HG03159 (cell line): ENCODE measurements around the gene FGGY.
A peak's percentile ranks its signal among the peaks of the same experiment; 100 is the strongest.

ENCODE experiments used
- ATAC-seq: cut with Tn5 transposase; IDR thresholded peaks from one replicate; pipeline ENCODE4 v1.9.1; 2021; ENCODE audit warnings: mild to moderate bottlenecking, moderate library complexity; ENCODE audit not compliant: unreplicated experiment

The FGGY gene

GRCh38 chr1:59314776-59315528 is 18.1 kb downstream of the FGGY start:
- ATAC-seq: no peak

GRCh38 chr1:59315529-59316463 is 18.9 kb downstream of the FGGY start:
- no peak for ATAC-seq

DNA sequence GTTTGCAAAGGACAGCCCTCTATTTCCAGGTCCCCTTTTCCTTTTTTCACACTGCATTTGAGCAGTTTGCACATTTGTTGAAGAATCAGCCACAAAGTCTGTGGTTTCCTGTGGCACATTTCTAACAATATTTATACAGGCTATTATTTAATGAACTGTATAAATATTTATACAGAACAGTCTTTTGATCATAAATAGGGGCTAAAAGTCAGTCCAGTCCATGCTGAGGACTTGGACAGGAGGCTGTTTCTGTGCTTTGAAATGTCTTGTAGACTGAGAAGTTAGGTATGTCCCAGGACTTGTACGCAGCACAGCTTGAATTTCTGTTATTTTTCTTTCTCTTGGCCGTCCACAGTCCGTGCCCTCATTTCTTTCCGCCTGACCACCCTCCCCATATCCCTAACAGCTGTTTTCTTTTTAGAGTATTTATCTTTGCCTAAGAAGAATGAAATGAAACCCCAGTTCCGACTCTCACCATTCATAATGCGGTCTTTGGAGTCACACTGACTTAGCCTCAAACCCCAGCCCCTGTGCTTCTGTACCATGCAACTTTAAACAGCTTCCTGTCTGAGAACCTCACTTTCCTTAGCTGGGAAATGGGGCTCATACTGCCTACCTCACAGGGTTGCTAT is 19.7 kb downstream of the FGGY start:
- ATAC-seq: peak; percentile 48

- no peak for ATAC-seq
Measured at GRCh38 chr1:59317343-59317742, 20.4 kb downstream of the FGGY start.

DNA sequence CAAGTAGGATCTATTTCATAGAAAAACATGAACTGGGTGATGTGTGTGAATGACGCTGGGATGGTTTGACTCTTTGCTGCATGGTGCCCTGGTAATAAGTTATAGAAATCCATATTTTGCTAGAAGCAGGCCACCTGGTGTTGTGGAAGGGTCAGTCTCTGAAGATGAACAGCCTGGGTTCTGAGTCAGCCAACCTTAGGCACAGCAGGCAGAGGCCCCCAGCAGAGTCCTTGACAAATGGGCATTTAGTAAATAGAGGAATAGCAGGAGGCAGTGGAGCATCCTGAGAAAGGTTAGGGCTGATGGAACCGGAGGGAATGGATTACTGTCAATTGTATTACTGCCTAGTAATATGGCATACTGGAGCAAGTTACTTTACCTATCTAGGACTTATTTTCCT is 20.9 kb downstream of the FGGY start:
- no peak for ATAC-seq

GRCh38 chr1:59318271-59318860 is 21.5 kb downstream of the FGGY start:
- ATAC-seq: no peak

GRCh38 chr1:59322394-59322793 is 25.5 kb downstream of the FGGY start:
- ATAC-seq: no peak

DNA sequence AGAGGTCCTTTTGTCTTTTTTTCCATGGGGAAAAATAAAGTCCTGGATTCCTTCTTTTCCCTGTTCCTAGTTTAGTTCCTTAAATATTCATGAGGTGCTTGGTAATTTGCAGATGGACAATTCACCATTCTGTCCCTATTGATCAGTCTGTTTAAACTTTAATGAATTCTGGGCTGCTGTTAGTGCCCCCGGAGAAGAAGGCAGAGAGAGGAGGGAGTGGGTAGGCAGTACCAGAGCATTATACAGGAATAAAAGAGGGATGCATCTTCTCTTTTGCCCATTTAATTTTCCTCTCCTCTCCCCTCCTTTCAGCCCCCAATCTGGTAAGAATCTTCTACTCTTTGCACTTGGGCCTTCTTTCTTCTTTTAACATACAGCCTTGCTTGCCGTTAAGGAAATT is 25.9 kb downstream of the FGGY start:
- ATAC-seq: no peak

GRCh38 chr1:59323879-59324278 is 27.0 kb downstream of the FGGY start:
- no peak for ATAC-seq

DNA sequence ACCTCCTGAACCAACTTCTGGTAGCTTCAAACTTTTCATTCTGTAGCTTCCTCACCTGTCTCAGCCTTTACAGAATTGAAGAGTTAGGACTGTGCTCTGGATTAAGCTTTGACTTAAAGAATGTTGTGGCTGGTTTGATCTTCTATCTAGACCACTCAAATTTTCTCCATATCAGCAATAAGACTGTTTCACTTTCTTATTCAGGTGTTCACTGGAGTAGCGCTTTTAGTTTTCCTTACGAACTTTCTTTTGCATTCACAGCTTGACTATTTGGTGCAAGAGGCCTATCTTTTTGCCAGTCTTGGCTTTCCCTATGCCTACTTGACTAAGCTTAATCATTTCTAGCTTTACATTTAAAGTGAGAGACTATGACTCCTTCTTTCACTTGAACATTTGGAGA is 31.5 kb downstream of the FGGY start:
- no peak for ATAC-seq

GRCh38 chr1:59329412-59330053 is 32.6 kb downstream of the FGGY start:
- no peak for ATAC-seq

GRCh38 chr1:59331686-59332620 is 35.1 kb downstream of the FGGY start:
- no peak for ATAC-seq

- no peak for ATAC-seq
Measured at GRCh38 chr1:59332983-59333382, 36.1 kb downstream of the FGGY start.

- ATAC-seq: no peak
Measured at GRCh38 chr1:59333626-59334277, 36.9 kb downstream of the FGGY start.

DNA sequence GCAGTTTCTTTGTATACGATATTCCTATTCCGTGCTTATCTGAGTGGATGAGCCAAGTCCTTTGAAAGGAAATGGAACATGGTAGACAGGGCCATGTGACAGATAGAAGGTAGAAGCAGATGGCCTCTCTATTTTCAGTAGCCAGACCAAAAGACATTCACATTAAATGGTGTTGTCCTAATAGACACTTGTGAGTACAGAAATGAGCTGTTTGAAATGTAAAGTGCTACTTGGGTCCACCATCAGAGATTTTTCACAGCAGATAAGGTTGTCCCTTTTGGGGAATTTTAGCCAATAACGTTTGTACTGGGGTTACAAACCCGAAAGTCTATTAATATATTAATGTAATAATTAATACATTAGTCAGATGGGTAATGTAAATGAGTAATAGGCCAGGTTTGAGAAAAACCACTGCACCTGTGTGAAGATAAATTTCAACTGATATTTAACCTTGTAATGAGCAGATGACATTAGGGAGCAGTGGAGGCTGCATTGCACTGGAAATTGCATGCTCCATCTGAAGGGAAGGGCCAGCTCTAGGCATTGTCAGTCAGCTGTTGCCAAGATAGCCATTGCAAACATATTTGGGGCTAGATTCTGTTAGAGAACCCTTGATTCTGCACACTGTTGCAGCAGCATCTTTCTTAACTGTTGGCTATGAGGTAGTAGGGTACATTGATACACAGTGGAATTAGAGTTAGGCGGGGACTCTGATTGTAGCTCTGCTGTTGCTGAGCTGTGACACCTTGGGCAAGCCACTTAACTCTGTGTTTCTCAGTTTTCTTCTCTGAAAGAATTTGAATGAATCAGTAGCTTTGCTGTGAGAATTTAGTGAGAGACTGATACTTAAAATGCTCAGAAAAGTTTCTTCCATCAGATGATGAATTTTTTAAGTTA is 43.8 kb downstream of the FGGY start:
- ATAC-seq: peak; percentile 73

DNA sequence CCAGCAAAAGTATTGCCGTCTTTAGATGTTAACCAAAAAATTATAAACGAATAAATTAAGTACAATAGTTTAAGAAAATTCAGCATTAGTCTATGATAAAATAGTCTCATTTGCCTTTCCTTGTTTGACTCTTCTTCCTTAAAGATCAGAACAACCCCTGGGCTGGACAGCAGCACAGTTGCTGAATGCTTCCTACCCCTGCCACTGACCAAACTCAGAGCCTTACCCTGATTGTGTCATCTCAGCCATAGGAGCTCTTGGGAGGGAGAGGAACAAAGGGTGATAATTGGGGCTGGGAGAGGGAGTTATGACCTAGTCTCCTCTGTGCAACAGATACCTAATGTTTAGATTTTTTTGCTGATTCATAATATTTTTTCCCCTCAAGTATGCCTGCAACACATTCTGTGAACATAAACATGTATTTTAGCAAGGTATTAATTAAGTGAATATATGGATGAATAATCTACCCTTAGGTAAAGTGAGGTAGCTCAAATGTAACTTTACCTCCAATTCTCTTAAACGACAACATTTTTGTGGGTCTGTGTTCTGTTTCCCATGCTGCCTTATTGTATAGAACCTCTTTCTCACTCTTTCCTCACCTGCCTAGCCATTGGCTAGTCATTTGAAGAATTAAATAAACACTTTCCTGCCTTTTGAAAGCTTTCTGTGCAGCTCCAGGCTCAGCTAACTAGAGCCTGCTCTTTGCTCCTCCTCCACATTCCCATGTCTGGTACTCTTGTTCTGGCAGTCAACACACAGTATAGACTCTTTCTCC is 46.1 kb downstream of the FGGY start:
- ATAC-seq: no peak

- ATAC-seq: no peak
Measured at GRCh38 chr1:59343576-59343840, 46.6 kb downstream of the FGGY start.

GRCh38 chr1:59345221-59345620 is 48.3 kb downstream of the FGGY start:
- ATAC-seq: no peak
